Thyroid gland (tissue), 4 donors: Measurements from ENCODE around the gene TENM3.

ENCODE experiments used
- CTCF ChIP-seq, 6 experiments: fragments of 200-600 bp in 3 of 6; fragments of 450-650 bp in 3 of 6; sonication (generic) in 3 of 6; IDR thresholded peaks; one replicate each; pipeline ENCODE4 v1.5.1; 2016 to 2019; ENCODE audit warnings: antibody characterized with exemption in 6 of 6, mild to moderate bottlenecking in 2 of 6, inconsistent platforms in 1 of 6, moderate library complexity in 1 of 6
- POLR2A ChIP-seq, 2 donors: fragments of 450-650 bp; IDR thresholded peaks; one replicate each; pipeline ENCODE4 v1.6.1; 2017; ENCODE audit warnings: antibody characterized with exemption in 2 of 2, mild to moderate bottlenecking in 2 of 2, moderate library complexity in 1 of 2

- TF ChIP-seq POLR2A (IDR thresholded peaks at IDR 0.05) (no peak), CTCF (IDR thresholded peaks at IDR 0.05) (no peak)
Measured at GRCh38 chr4:182415116-182415515, 171.9 kb downstream of the TENM3 start.
